Fibroblast of villous mesenchyme (primary cell): ENCODE data around the gene SPPL3. TPM values are rescaled to one million over a fixed set of nuclear protein-coding genes. Genes with fewer than 3 reads are reported as not detected.
"Not testable (repeated sequence)": the region's sequence is repeated elsewhere in the genome, so short reads cannot be mapped to it uniquely, and the experiment has no call there.

Experiments used
- DNase-seq: peaks from one replicate; pipeline ENCODE4 v3.0.0-alpha.2; 2010; ENCODE audit warnings: low read depth
- H3K4me3 ChIP-seq: 2 replicates; pipeline ENCODE4 v1.5.1; 2011; ENCODE audit warnings: low read depth, mild to moderate bottlenecking, low read length
- total RNA-seq: library from RNA; depleted of rRNA; stranded (reverse); fragments of >200 nt; gene quantifications from 2 replicates; pipeline ENCODE4 v1.2.3, GENCODE V29; 2012
- TF ChIP-seq, protein P1 (sequence below): IDR thresholded peaks from 2 replicates; pipeline ENCODE4 v1.5.1; 2012; ENCODE audit warnings: low read depth, mild to moderate bottlenecking, low read length; ENCODE audit not compliant: insufficient read depth

SPPL3 gene
- total RNA-seq, 1 donor, result 9.5 TPM

GRCh38 chr12:120800665-120801064 is 103.5 kb downstream of the SPPL3 start:
- no peak for DNase-seq
- no peak overlapping the region for H3K4me3 ChIP-seq
- TF ChIP-seq, protein P1, sequence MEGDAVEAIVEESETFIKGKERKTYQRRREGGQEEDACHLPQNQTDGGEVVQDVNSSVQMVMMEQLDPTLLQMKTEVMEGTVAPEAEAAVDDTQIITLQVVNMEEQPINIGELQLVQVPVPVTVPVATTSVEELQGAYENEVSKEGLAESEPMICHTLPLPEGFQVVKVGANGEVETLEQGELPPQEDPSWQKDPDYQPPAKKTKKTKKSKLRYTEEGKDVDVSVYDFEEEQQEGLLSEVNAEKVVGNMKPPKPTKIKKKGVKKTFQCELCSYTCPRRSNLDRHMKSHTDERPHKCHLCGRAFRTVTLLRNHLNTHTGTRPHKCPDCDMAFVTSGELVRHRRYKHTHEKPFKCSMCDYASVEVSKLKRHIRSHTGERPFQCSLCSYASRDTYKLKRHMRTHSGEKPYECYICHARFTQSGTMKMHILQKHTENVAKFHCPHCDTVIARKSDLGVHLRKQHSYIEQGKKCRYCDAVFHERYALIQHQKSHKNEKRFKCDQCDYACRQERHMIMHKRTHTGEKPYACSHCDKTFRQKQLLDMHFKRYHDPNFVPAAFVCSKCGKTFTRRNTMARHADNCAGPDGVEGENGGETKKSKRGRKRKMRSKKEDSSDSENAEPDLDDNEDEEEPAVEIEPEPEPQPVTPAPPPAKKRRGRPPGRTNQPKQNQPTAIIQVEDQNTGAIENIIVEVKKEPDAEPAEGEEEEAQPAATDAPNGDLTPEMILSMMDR, result no peak

GRCh38 chr12:120799243-120800045 is 104.7 kb downstream of the SPPL3 start:
- DNase-seq, result no peak

GRCh38 chr12:120798696-120799095 is 105.5 kb downstream of the SPPL3 start:
- TF ChIP-seq, protein P1, result no peak
- H3K4me3 ChIP-seq, result no peak overlapping the region
- no peak for DNase-seq

More at GRCh38 chr12:120799243-120800045, 104.7 kb downstream of the SPPL3 start:
- TF ChIP-seq, protein P1, result no peak
- no peak overlapping the region for H3K4me3 ChIP-seq

DNA sequence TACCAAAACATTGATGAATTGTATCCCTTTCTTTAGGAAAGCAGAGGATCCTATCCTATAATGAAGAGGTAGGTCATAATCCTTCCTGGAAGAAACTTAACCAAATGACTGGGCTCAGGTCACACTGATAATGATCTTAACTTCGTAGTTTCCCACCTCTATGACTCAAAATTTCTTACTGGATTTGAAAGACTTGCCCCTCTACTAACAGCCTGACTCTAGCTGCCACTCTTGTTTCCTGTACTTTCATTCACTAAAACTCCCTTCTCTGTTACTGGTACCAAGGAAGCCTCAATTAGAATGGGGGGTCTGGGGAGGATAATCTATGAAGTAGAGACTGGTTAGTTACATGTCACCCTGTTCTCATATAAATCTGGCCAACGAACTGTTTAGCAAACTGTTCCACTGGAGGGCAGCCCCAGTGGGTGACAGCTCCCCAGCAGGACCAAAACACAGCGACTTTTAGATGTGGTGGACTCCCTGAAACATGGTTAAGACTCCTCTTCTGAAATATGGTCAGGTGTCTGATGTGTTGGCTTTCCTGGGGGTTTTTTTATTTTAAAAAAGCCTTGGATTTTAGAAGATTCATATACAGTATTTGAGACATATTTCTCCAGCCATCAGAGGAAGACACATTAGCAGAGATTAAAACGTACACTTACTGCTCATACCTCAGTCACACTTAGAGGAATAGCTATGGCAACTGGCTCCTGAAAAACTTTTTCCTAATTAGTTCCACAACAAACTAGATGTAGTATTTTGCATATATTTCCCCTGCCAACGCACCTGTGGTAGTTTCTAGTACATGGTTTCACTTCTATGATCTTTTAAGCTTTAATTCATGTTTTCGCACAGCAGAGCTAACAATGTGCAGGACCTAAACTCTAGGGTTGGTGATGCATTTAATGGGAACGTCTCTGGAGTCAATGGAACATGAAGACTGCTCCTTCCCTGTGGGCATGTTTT is 106.2 kb downstream of the SPPL3 start:
- TF ChIP-seq, protein P1, result no peak
- DNase-seq, result no peak
- no peak overlapping the region for H3K4me3 ChIP-seq

GRCh38 chr12:120795441-120796178 is 108.5 kb downstream of the SPPL3 start:
- TF ChIP-seq, protein P1, result no peak
- DNase-seq, result no peak
- H3K4me3 ChIP-seq, result no peak overlapping the region

DNA sequence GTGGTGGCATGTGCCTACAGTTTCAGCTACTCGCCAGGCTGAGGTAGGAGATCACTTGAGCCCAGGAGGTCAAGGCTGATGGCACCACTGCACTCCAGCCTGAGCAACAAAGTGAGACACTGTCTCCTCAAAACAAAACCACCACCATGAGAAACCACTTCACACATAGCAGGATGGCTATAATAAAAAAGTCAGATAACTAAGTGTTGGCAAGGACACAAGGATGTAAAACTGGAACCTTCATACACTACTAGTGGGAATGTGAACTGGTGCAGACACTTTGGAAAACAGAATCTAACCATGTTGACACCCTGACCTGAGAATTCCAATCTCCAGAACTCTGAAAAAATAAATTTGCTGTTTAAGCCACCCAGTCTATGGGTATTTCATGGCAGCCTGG is 110.8 kb downstream of the SPPL3 start:
- no peak overlapping the region for H3K4me3 ChIP-seq
- TF ChIP-seq, protein P1, result no peak
- DNase-seq, result no peak

DNA sequence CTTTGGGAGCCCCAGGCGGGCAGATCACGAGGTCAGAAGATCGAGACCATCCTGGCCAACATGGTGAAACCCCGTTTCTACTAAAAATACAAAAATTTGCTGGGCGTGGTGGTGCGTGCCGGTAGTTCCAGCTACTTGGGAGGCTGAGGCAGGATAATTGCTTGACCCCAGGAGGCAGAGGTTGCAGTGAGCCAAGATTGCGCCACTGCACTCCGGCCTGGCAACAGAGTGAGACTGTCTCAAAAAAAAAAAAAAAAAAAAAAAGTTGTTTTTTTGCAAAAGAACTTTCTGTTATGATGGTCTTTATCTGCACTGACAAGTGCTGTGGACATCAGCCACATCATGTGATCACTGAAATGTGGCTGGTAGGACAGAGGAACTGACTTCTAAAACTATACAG is 111.7 kb downstream of the SPPL3 start:
- not testable (repeated sequence) for DNase-seq, H3K4me3 ChIP-seq
